ENCODE measurements around the gene VIL1. TPM values are rescaled to one million over a fixed set of nuclear protein-coding genes. Genes with fewer than 3 reads are reported as not detected.
A peak's percentile ranks its signal among the peaks of the same experiment; 100 is the strongest.

Gene VIL1
- total and polyA plus RNA-seq, 4 donors: 0.06 to 0.77 (median 0.15) TPM

GRCh38 chr2:218485986-218486667, 67.2 kb downstream of the VIL1 start:
- no peak overlapping the region for H3K4me3 ChIP-seq
- H3K9ac ChIP-seq (ENCODE audit: insufficient read depth in 1 of 2, low read length in 2 of 2): no peak overlapping the region
- ATAC-seq (ENCODE audit: insufficient read depth, low FRiP score) (no peak), DNase-seq (no peak)
- no peak for TF ChIP-seq CTCF (IDR thresholded peaks at IDR 0.05; ENCODE audit: control extremely low read depth, extremely low read depth)
- no peaks in the 10 kb centered on the region for H3K4me1 ChIP-seq (ENCODE audit: control insufficient read depth in 5 of 5, insufficient read depth in 5 of 5, low read length in 5 of 5)
- H3K27me3 ChIP-seq (ENCODE audit: control insufficient read depth in 3 of 3, insufficient read depth in 3 of 3, low read length in 2 of 3): no peaks in the 10 kb centered on the region
- 75 to 88% methylated on average over 7 of the region's 7 CpGs for WGBS, 2 donors
- no peak overlapping the region for H3K27ac ChIP-seq (ENCODE audit: low read depth in 1 of 2, low read length in 1 of 2)
- H3K9me3 ChIP-seq (ENCODE audit: control insufficient read depth in 4 of 4, insufficient read depth in 3 of 4, low read length in 3 of 4): no peaks in the 10 kb centered on the region
- peaks cover 8 to 27% (median 13%) of the 10 kb centered on the region in 4 donors for H3K36me3 ChIP-seq (ENCODE audit: control insufficient read depth in 4 of 4, insufficient read depth in 4 of 4, low read length in 4 of 4)

GRCh38 chr2:218500501-218501060, 81.7 kb downstream of the VIL1 start:
- Histone ChIP-seq H3K27ac (ENCODE audit: low read depth in 1 of 2, low read length in 1 of 2) (peak overlapping the region in 1 of 2 donors; percentile 48), H3K27me3 (ENCODE audit: control insufficient read depth in 3 of 3, insufficient read depth in 3 of 3, low read length in 2 of 3) (no peaks in the 10 kb centered on the region), H3K9ac (ENCODE audit: insufficient read depth in 1 of 2, low read length in 2 of 2) (no peak overlapping the region), H3K9me3 (ENCODE audit: control insufficient read depth in 4 of 4, insufficient read depth in 3 of 4, low read length in 3 of 4) (no peaks in the 10 kb centered on the region), H3K36me3 (ENCODE audit: control insufficient read depth in 4 of 4, insufficient read depth in 4 of 4, low read length in 4 of 4) (peaks cover 2 to 8% (median 3%) of the 10 kb centered on the region in 4 donors), H3K4me3 (no peak overlapping the region), H3K4me1 (ENCODE audit: control insufficient read depth in 5 of 5, insufficient read depth in 5 of 5, low read length in 5 of 5) (peaks cover 0 to 13% (median 7%) of the 10 kb centered on the region in 5 donors)
- no peak for TF ChIP-seq CTCF (IDR thresholded peaks at IDR 0.05; ENCODE audit: control extremely low read depth, extremely low read depth)
- 70 to 90% methylated on average over 10 of the region's 10 CpGs for WGBS, 2 donors
- no peak for ATAC-seq (ENCODE audit: insufficient read depth, low FRiP score)
- DNase-seq: no peak

DNA sequence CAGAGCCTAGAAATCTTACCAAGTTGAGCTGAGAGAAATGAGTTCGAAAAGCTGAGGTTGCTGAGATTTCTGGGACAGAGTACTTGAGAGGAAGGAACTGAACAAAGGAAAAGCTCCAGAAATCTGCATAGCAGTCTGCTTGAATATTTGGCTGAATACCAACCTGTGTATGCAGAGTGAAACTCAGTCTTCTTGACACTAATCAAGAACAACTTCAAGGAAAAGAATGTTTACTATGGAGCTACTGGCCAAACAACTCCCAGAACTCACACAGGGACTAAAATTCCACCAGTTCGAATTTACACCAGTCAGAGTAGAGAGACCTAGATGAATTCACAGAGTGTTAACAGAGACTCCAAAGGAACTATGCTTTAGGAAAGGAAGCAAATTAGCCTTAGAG, 82.7 kb downstream of the VIL1 start:
- Histone ChIP-seq H3K9me3 (ENCODE audit: control insufficient read depth in 4 of 4, insufficient read depth in 3 of 4, low read length in 3 of 4) (no peaks in the 10 kb centered on the region), H3K27me3 (ENCODE audit: control insufficient read depth in 3 of 3, insufficient read depth in 3 of 3, low read length in 2 of 3) (no peaks in the 10 kb centered on the region), H3K4me3 (no peak overlapping the region), H3K4me1 (ENCODE audit: control insufficient read depth in 5 of 5, insufficient read depth in 5 of 5, low read length in 5 of 5) (peaks cover 0 to 13% (median 7%) of the 10 kb centered on the region in 5 donors), H3K27ac (ENCODE audit: low read depth in 1 of 2, low read length in 1 of 2) (peak overlapping the region in 1 of 2 donors; percentile 60), H3K9ac (ENCODE audit: insufficient read depth in 1 of 2, low read length in 2 of 2) (peak overlapping the region in 1 of 2 donors; percentile 59), H3K36me3 (ENCODE audit: control insufficient read depth in 4 of 4, insufficient read depth in 4 of 4, low read length in 4 of 4) (peaks cover 0 to 6% (median 3%) of the 10 kb centered on the region in 4 donors)
- peak; percentile 14 to 86 (median 74) for DNase-seq
- 36 to 54% methylated on average over 2 of the region's 2 CpGs for WGBS, 2 donors
- ATAC-seq (ENCODE audit: insufficient read depth, low FRiP score): no peak
- TF ChIP-seq CTCF (IDR thresholded peaks at IDR 0.05; ENCODE audit: control extremely low read depth, extremely low read depth): no peak

Small RNA genes within 50 kb of the gene (small RNA-seq; reads per million reads assigned to genes)
- 2,500 reads per million, percentile 100 among the genes with 10 or more reads in this experiment for gene MIR26B (ENCODE audit: low replicate concordance)

Other genes with a start within 250 kb of the VIL1 start
- 100 to 1,000 TPM; 284 to 332 TPM for gene ARPC2, start 201.9 kb upstream of the VIL1 start, total RNA-seq
- gene ARPC2, start 201.9 kb upstream of the VIL1 start, polyA plus RNA-seq: 100 to 1,000 TPM; 190 to 490 TPM
- 1 to 10 TPM in 1 of 2 donors, under 1 TPM in 1; 0.60 to 3.2 TPM for gene GPBAR1, start 158.1 kb upstream of the VIL1 start, total RNA-seq
- 1 to 10 TPM; 1.0 to 3.3 TPM for gene GPBAR1, start 158.1 kb upstream of the VIL1 start, polyA plus RNA-seq
- gene AAMP, start 149.0 kb upstream of the VIL1 start, total RNA-seq: 100 to 1,000 TPM in 1 of 2 donors, 10 to 100 TPM in 1; 72.9 to 193 TPM
- 10 to 100 TPM; 62.0 to 84.2 TPM for gene AAMP, start 149.0 kb upstream of the VIL1 start, polyA plus RNA-seq
- gene PNKD, start 148.6 kb upstream of the VIL1 start, total RNA-seq: 100 to 1,000 TPM in 1 of 2 donors, 10 to 100 TPM in 1; 83.8 to 119 TPM
- gene PNKD, start 148.6 kb upstream of the VIL1 start, polyA plus RNA-seq: 100 to 1,000 TPM; 110 to 137 TPM
- gene TMBIM1, start 126.6 kb upstream of the VIL1 start, total RNA-seq: 100 to 1,000 TPM; 106 to 258 TPM
- gene TMBIM1, start 126.6 kb upstream of the VIL1 start, polyA plus RNA-seq: 100 to 1,000 TPM in 1 of 2 donors, 10 to 100 TPM in 1; 92.1 to 188 TPM
- gene CATIP, start 62.3 kb upstream of the VIL1 start, total RNA-seq: 10 to 100 TPM in 1 of 2 donors, 1 to 10 TPM in 1; 5.6 to 12.8 TPM
- 1 to 10 TPM; 5.6 to 6.3 TPM for gene CATIP, start 62.3 kb upstream of the VIL1 start, polyA plus RNA-seq
- 100 to 1,000 TPM in 1 of 2 donors, 10 to 100 TPM in 1; 57.6 to 262 TPM for gene SLC11A1, start 36.9 kb upstream of the VIL1 start, total RNA-seq
- gene SLC11A1, start 36.9 kb upstream of the VIL1 start, polyA plus RNA-seq: 100 to 1,000 TPM; 206 to 359 TPM
- 100 to 1,000 TPM; 155 to 183 TPM for gene CTDSP1, start 19.3 kb upstream of the VIL1 start, total RNA-seq
- gene CTDSP1, start 19.3 kb upstream of the VIL1 start, polyA plus RNA-seq: 100 to 1,000 TPM; 113 to 123 TPM
- gene USP37, start 149.2 kb downstream of the VIL1 start, total RNA-seq: 10 to 100 TPM; 13.6 to 23.5 TPM
- 1 to 10 TPM; 2.6 to 2.7 TPM for gene USP37, start 149.2 kb downstream of the VIL1 start, polyA plus RNA-seq
- 10 to 100 TPM; 37.7 to 39.9 TPM for gene CNOT9, start 149.7 kb downstream of the VIL1 start, total RNA-seq
- gene CNOT9, start 149.7 kb downstream of the VIL1 start, polyA plus RNA-seq: 10 to 100 TPM; 18.0 to 24.7 TPM
- 1 to 10 TPM; 1.1 to 4.7 TPM for gene PLCD4, start 188.8 kb downstream of the VIL1 start, total RNA-seq
- under 1 TPM; 0.07 to 0.49 TPM for gene PLCD4, start 188.8 kb downstream of the VIL1 start, polyA plus RNA-seq
- 10 to 100 TPM; 17.2 to 29.4 TPM for gene ZNF142, start 240.5 kb downstream of the VIL1 start, total RNA-seq
- gene ZNF142, start 240.5 kb downstream of the VIL1 start, polyA plus RNA-seq: 1 to 10 TPM; 7.2 to 7.7 TPM
- 10 to 100 TPM; 21.4 to 45.2 TPM for gene BCS1L, start 240.6 kb downstream of the VIL1 start, total RNA-seq
- 10 to 100 TPM; 31.5 to 38.8 TPM for gene BCS1L, start 240.6 kb downstream of the VIL1 start, polyA plus RNA-seq

Data from lung (tissue), 13 donors.